Upper lobe of left lung (tissue), 4 donors: ENCODE data around the gene ANAPC16.

Experiments
- POLR2A ChIP-seq, 4 donors: fragments of 450-650 bp; IDR thresholded peaks; one replicate each; pipeline ENCODE4 v1.5.1; 2016 to 2017; ENCODE audit warnings: antibody characterized with exemption in 4 of 4, mild to moderate bottlenecking in 2 of 4
- TF ChIP-seq, protein P1 (sequence below), 6 experiments: fragments of 450-650 bp in 4 of 6; fragments of 200-600 bp in 2 of 6; sonication (generic) in 2 of 6; IDR thresholded peaks; one replicate each; pipeline ENCODE4 v1.5.1; 2016 to 2019; ENCODE audit warnings: antibody characterized with exemption in 6 of 6

DNA sequence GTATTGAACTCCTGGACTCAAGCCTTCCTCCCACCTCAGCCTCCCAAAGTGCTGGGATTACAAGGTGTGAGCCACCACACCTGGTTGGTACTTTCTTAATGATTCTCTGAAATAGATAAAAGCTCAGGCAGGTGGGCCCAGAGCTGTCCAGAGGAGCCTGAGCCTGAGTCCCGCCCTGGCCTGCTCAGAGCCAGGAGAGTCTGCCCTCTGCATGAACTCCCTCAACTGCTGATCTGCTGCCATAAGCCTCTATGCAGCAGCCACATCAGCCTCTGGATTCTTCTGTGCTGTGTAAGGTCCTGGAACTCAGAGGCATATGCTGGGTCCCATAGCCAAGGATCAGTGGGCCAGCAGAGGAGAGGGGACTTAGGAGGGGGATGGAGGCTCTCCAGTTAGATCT, 34.9 kb downstream of the ANAPC16 start:
- TF ChIP-seq, protein P1, sequence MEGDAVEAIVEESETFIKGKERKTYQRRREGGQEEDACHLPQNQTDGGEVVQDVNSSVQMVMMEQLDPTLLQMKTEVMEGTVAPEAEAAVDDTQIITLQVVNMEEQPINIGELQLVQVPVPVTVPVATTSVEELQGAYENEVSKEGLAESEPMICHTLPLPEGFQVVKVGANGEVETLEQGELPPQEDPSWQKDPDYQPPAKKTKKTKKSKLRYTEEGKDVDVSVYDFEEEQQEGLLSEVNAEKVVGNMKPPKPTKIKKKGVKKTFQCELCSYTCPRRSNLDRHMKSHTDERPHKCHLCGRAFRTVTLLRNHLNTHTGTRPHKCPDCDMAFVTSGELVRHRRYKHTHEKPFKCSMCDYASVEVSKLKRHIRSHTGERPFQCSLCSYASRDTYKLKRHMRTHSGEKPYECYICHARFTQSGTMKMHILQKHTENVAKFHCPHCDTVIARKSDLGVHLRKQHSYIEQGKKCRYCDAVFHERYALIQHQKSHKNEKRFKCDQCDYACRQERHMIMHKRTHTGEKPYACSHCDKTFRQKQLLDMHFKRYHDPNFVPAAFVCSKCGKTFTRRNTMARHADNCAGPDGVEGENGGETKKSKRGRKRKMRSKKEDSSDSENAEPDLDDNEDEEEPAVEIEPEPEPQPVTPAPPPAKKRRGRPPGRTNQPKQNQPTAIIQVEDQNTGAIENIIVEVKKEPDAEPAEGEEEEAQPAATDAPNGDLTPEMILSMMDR (IDR thresholded peaks at IDR 0.05), result no peak
- TF ChIP-seq POLR2A (IDR thresholded peaks at IDR 0.05), result no peak
